ENCODE measurements around the gene NACC2. TPM values are rescaled to one million over a fixed set of nuclear protein-coding genes. Genes with fewer than 3 reads are reported as not detected.

The NACC2 gene
- total and polyA plus RNA-seq, 2 donors (not counting 1 experiment from before 2014, with no cell fraction given) = 0.34 to 1.9 TPM

DNA sequence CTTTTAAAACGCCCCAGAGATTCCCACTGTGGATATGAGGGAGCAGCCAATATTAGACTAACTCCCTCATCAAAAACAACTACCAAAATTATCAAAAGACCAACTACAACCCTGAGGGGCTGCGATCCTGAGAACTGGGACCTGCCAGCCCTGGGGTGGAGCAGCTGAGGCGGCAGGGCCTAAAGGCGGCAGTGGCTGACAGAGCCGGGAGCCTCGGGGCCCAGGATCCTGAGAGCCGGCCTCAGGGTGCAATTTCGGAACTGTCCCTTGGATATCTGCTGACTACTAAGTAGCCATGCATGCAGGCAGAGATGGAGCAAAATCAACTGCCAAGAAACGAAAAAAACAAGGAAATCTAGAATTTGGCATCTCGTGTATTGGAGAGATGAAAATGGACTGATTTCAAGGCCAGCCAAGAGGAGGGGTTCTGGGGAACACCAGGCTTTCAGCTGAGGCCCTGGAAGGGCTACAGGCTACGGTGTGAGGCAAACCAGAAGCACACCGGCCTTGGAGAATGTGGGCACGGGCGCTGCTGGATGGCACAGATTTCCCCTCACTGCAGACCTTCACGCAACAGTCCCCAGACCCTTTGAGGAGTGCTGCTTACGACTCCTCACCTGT lies 70.3 kb downstream of the NACC2 start:
- H4K20me1 ChIP-seq (ENCODE audit: control insufficient read depth, insufficient read depth, low read length, poor library complexity, severe bottlenecking) = no peaks in the 10 kb centered on the region
- 93% methylated on average over 15 of the region's 16 CpGs for WGBS (ENCODE audit: insufficient coverage)
- no peaks in the 10 kb centered on the region for H3K4me1 Mint-ChIP-seq
- H3K27me3 ChIP-seq (replicated peaks in 1 of 4; ENCODE audit: control extremely low read depth in 1 of 4, control insufficient read depth in 3 of 4, insufficient read depth in 4 of 4, low read length in 3 of 4) = no peaks in the 10 kb centered on the region
- TF ChIP-seq, protein P1, sequence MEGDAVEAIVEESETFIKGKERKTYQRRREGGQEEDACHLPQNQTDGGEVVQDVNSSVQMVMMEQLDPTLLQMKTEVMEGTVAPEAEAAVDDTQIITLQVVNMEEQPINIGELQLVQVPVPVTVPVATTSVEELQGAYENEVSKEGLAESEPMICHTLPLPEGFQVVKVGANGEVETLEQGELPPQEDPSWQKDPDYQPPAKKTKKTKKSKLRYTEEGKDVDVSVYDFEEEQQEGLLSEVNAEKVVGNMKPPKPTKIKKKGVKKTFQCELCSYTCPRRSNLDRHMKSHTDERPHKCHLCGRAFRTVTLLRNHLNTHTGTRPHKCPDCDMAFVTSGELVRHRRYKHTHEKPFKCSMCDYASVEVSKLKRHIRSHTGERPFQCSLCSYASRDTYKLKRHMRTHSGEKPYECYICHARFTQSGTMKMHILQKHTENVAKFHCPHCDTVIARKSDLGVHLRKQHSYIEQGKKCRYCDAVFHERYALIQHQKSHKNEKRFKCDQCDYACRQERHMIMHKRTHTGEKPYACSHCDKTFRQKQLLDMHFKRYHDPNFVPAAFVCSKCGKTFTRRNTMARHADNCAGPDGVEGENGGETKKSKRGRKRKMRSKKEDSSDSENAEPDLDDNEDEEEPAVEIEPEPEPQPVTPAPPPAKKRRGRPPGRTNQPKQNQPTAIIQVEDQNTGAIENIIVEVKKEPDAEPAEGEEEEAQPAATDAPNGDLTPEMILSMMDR (IDR thresholded peaks at IDR 0.05) = no peak
- TF ChIP-seq EZH2 (IDR thresholded peaks at IDR 0.05; ENCODE audit: borderline replicate concordance, insufficient read depth, low read depth, low read length, poor library complexity, severe bottlenecking) = no peak
- no peak overlapping the region for H3K27ac ChIP-seq (ENCODE audit: low read length in 2 of 2)
- DNase-seq = no peak
- H3K4me1 ChIP-seq (ENCODE audit: control insufficient read depth in 2 of 2, insufficient read depth in 2 of 2, low read length in 2 of 2) = no peaks in the 10 kb centered on the region
- H2AFZ ChIP-seq (ENCODE audit: insufficient read depth, low read depth, low read length, poor library complexity, severe bottlenecking) = no peak overlapping the region
- H3K27me3 Mint-ChIP-seq = peaks cover 12% of the 10 kb centered on the region
- H3K27ac Mint-ChIP-seq = no peak overlapping the region
- ATAC-seq (ENCODE audit: low read depth) = no peak
- no peaks in the 10 kb centered on the region for H3K36me3 ChIP-seq (replicated peaks in 1 of 2; ENCODE audit: control extremely low read depth in 1 of 2, control insufficient read depth in 1 of 2, extremely low read depth in 1 of 2, insufficient read depth in 2 of 2, low read length in 1 of 2)
- H3K4me2 ChIP-seq (replicated peaks; ENCODE audit: low read depth, low read length, poor library complexity, severe bottlenecking) = no peak overlapping the region
- H3K4me3 Mint-ChIP-seq = no peak overlapping the region
- H3K9me3 ChIP-seq (ENCODE audit: control extremely low read depth in 1 of 3, control insufficient read depth in 2 of 3, insufficient read depth in 1 of 3, low read length in 2 of 3) = peaks cover 0 to 26% (median 12%) of the 10 kb centered on the region in 3 donors
- intact Hi-C loops (cut with micrococcal nuclease) = no loop called here
- ChIA-PET POLR2A (no interaction called here), CTCF (no interaction called here)
- H3K79me2 ChIP-seq (ENCODE audit: control insufficient read depth, insufficient read depth, low read length) = no peaks in the 10 kb centered on the region
- no peak overlapping the region for H3K9ac ChIP-seq (ENCODE audit: low read length)
- H3K9me3 Mint-ChIP-seq (ENCODE audit: insufficient read depth) = no peaks in the 10 kb centered on the region
- H3K4me3 ChIP-seq (ENCODE audit: control extremely low read depth in 1 of 5, extremely low read depth in 1 of 5, insufficient read depth in 1 of 5, low read depth in 2 of 5, low read length in 4 of 5) = no peak overlapping the region

DNA sequence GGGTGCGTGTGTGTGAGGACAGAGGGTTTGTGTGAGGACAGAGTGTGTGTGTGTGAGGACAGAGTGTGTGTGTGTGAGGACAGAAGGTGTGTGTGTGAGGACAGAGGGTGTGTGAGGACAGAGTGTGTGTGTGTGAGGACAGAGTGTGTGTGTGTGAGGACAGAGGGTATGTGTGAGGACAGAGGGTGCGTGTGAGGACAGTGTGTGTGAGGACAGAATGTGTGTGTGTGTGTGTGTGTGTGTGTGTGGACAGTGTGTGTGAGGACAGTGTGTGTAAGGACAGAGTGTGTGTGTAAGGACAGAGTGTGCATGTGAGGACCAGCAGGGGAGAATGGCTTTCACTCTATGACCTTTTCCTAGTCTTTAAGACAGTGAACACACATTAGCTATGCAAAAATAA lies 70.8 kb downstream of the NACC2 start:
- Histone ChIP-seq H3K9ac (ENCODE audit: low read length) (no peak overlapping the region), H4K20me1 (ENCODE audit: control insufficient read depth, insufficient read depth, low read length, poor library complexity, severe bottlenecking) (no peaks in the 10 kb centered on the region), H3K4me2 (replicated peaks; ENCODE audit: low read depth, low read length, poor library complexity, severe bottlenecking) (no peak overlapping the region), H2AFZ (ENCODE audit: insufficient read depth, low read depth, low read length, poor library complexity, severe bottlenecking) (no peak overlapping the region), H3K79me2 (ENCODE audit: control insufficient read depth, insufficient read depth, low read length) (no peaks in the 10 kb centered on the region), H3K4me1 (ENCODE audit: control insufficient read depth in 2 of 2, insufficient read depth in 2 of 2, low read length in 2 of 2) (no peaks in the 10 kb centered on the region), H3K36me3 (replicated peaks in 1 of 2; ENCODE audit: control extremely low read depth in 1 of 2, control insufficient read depth in 1 of 2, extremely low read depth in 1 of 2, insufficient read depth in 2 of 2, low read length in 1 of 2) (no peaks in the 10 kb centered on the region), H3K9me3 (ENCODE audit: control extremely low read depth in 1 of 3, control insufficient read depth in 2 of 3, insufficient read depth in 1 of 3, low read length in 2 of 3) (peaks cover 0 to 21% (median 8%) of the 10 kb centered on the region in 3 donors), H3K27me3 (replicated peaks in 1 of 4; ENCODE audit: control extremely low read depth in 1 of 4, control insufficient read depth in 3 of 4, insufficient read depth in 4 of 4, low read length in 3 of 4) (no peaks in the 10 kb centered on the region), H3K27ac (ENCODE audit: low read length in 2 of 2) (no peak overlapping the region), H3K4me3 (ENCODE audit: control extremely low read depth in 1 of 5, extremely low read depth in 1 of 5, insufficient read depth in 1 of 5, low read depth in 2 of 5, low read length in 4 of 5) (no peak overlapping the region)
- H3K4me1 Mint-ChIP-seq = no peaks in the 10 kb centered on the region
- peaks cover 12% of the 10 kb centered on the region for H3K27me3 Mint-ChIP-seq
- no peak for ATAC-seq (ENCODE audit: low read depth)
- no peak overlapping the region for H3K4me3 Mint-ChIP-seq
- POLR2A ChIA-PET = no interaction called here
- intact Hi-C loops (cut with micrococcal nuclease) = no loop called here
- TF ChIP-seq, protein P1 (IDR thresholded peaks at IDR 0.05) = no peak
- TF ChIP-seq EZH2 (IDR thresholded peaks at IDR 0.05; ENCODE audit: borderline replicate concordance, insufficient read depth, low read depth, low read length, poor library complexity, severe bottlenecking) = no peak
- CTCF ChIA-PET = no interaction called here
- WGBS (ENCODE audit: insufficient coverage) = 100% methylated on average over 1 of the region's 2 CpGs
- no peaks in the 10 kb centered on the region for H3K9me3 Mint-ChIP-seq (ENCODE audit: insufficient read depth)
- H3K27ac Mint-ChIP-seq = no peak overlapping the region
- no peak for DNase-seq
